GM18858 (cell line): Measurements from ENCODE around the gene DHX8.
"Not testable (repeated sequence)": the region's sequence is repeated elsewhere in the genome, so short reads cannot be mapped to it uniquely, and the experiment has no call there.

Experiments used
- ATAC-seq: cut with Tn5 transposase; IDR thresholded peaks from one replicate; pipeline ENCODE4 v1.9.1; 2021; ENCODE audit not compliant: unreplicated experiment

Gene DHX8

GRCh38 chr17:43483674-43484551 is at the start of gene DHX8:
Gene DHX8 (plus strand): TSS chr17:43483975. CDS start chr17:43484038, 63 bp downstream.
- peak; percentile 89 for ATAC-seq

DNA sequence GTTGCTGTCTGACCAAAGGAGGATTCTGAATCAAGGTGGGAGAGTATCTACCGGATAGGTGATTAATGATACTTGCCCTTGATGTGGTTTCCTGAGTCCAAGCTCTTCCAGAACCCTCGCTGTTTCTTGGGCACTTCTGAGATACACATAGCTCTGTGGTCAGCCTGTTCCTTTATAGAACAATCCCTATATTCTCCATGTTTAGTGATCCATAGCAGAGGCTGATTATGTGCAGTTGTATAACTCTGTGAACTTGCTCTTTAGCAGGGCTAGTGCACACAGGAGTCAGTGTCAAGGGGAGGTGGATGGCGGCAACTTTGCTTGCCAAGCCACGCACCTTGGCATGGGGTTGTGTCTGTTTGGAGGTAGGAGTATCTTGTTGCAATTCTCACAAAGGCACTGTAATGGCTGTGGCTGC is 48.9 kb upstream of the DHX8 start:
- ATAC-seq: no peak

DNA sequence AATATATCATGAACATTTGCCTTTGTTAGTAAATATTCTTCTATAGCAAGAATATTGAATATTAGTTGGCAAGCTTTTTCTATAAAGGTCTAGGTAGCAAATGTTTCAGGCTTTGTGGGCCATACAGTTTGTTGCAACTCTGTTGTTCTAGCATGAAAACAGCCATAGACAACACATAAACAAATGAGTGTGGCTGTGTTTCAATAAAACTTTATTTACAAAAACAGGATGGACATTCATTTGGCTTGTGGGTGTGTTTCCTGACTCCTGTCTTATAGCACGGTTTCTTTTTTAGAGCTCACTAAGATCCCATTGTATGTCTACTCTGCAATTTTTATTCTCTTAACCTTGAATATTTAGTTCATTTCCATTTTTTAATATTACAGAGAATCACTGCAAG is 46.0 kb upstream of the DHX8 start:
- no peak for ATAC-seq

DNA sequence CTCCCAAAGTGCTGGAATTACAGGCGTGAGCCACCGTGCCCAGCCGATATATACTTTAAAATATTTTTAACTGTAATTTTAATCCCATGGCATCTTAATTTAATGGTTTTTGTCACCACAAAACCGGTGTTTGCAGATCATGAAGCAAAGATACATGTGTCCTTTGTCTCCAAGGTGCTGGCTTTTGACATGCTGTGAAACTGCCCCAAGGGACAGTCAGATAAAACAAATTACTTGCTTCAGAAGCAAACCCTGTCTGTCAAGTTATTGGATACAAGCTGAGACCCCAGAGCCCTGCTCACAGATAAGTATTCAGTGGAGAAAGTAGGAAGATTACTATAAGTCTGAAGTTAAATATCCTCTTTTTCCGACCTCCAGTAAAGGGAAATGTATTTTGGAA is 45.1 kb upstream of the DHX8 start:
- ATAC-seq: no peak

DNA sequence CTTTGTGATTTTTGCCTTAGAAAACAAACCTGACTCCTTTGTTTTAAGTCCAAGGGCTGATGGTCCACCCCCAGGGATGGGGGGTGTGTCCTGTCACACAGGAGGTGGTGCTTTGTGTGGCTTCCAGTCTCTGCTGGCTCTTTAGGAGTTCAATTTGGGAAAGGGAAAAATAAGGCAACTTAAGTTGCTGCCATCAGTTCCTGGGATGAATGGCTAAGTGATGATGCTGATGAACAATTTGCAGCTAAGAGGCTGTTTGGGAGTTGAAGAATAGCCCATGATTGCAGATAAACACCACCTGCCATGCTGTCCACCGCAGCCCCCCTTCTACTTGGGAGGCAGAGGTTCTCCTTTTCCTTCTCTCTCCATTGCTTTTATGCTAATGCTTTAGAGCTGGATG is 44.7 kb upstream of the DHX8 start:
- no peak for ATAC-seq

GRCh38 chr17:43442711-43443110 is 41.1 kb upstream of the DHX8 start:
- no peak for ATAC-seq

GRCh38 chr17:43443381-43443780 is 40.4 kb upstream of the DHX8 start:
- ATAC-seq: no peak

GRCh38 chr17:43444223-43445008 is 39.4 kb upstream of the DHX8 start:
- ATAC-seq: no peak

GRCh38 chr17:43445009-43445589 is 38.7 kb upstream of the DHX8 start:
- no peak for ATAC-seq

DNA sequence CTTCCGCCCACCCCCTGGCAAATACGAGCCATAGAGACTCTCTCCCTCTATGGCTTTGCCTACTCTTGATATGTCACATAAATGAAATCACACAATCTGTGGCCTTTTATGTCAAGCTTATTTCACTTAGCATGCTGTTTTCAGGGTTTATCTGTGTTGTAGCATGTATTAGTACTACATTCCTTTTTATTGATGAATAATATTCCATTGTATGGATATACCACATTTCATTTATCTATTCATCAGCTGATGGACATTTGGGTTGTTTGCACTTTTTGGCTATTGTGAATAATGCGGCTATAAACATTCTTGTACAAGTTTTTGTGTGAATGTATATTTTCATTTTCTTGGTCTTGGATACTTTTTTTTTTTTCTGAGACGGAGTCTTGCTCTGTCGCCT is 37.0 kb upstream of the DHX8 start:
- ATAC-seq: no peak

GRCh38 chr17:43448720-43449469 is 34.9 kb upstream of the DHX8 start:
- no peak for ATAC-seq

GRCh38 chr17:43449470-43450248 is 34.1 kb upstream of the DHX8 start:
- ATAC-seq: no peak

- ATAC-seq: not testable (repeated sequence)
Observed at GRCh38 chr17:43450791-43451190, 33.0 kb upstream of the DHX8 start.

DNA sequence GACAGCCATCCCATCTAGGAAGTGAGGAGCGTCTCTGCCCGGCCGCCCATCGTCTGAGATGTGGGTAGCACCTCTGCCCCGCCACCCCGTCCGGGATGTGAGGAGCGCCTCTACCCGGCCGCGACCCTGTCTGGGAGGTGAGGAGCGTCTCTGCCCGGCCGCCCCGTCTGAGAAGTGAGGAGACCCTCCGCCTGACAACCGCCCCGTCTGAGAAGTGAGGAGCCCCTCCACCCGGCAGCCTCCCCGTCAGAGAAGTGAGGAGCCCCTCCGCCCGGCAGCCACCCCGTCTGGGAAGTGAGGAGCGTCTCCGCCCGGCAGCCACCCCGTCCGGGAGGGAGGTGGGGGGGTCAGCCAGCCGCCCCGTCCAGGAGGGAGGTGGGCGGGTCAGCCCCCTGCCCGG is 32.0 kb upstream of the DHX8 start:
- ATAC-seq: not testable (repeated sequence)

- ATAC-seq: no peak
Observed at GRCh38 chr17:43453331-43453812, 30.4 kb upstream of the DHX8 start.

GRCh38 chr17:43454868-43455267 is 28.9 kb upstream of the DHX8 start:
- ATAC-seq: no peak

- ATAC-seq: no peak
Observed at GRCh38 chr17:43456029-43456428, 27.7 kb upstream of the DHX8 start.

DNA sequence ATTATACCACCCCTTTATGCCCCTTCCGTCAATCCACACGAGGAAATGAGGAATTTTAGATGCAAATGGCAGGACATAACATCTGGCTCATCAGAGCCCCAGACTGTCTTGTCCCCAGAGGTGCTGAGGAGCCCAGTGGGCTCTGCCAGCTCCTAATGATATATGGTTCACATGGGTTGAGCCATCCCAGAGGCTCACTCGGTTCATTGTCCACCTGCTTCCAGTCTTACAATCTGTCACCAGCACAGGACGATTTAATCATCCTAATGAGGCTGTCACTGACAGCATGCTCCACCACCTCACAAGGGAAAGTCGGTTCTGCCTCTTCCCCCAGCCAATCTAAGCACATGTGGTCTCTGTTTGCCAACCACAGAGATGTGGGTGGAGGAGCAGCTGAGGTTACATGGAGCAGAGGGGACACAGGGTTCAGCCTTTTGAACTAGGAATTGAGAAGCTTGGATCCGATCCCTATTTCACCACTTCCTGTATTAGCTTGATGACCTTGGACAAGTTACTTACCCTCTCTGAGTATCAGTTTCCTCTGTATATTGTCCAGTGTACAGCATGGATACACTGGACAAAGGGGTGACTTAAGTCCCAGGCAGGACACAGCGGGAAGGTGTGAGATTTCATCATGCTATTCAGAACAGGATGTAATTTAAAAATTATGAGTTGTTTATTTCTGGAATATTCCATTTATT is 27.0 kb upstream of the DHX8 start:
- no peak for ATAC-seq

- ATAC-seq: no peak
Observed at GRCh38 chr17:43457362-43457692, 26.4 kb upstream of the DHX8 start.

- not testable (repeated sequence) for ATAC-seq
Observed at GRCh38 chr17:43459878-43460277, 23.9 kb upstream of the DHX8 start.
